ENCODE measurements around the gene SYT1. TPM values are rescaled to one million over a fixed set of nuclear protein-coding genes. Genes with fewer than 3 reads are reported as not detected.

SYT1 gene
- total and polyA plus RNA-seq, 2 of the 8 experiments (the other 6 are each of a cell fraction or from before 2014, with no cell fraction given): 11.0 to 34.6 TPM

DNA sequence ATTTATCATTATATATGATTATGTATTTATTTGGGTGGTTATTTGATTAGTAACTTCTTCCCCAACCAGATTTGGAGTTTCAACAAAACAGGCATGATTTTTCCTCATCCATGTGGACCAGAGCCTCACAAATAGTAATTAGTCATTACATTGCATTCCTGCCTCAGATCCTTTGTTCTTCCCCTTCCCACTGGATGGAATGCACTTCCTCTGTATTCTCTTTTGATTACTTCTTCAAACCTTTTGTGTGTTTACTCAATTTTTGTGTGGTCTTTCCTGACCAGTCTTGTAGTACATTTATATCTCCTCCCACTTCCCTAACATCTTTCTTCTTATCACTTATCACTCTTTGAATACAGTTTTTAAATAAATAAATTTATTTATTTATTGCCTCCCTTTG is 15.5 kb downstream of the SYT1 start:
- Histone ChIP-seq H3K9me3 (ENCODE audit: insufficient read depth in 2 of 2, low read depth in 1 of 2, low read length in 1 of 2) (no peaks in the 10 kb centered on the region), H3K36me3 (ENCODE audit: control insufficient read depth in 2 of 4, insufficient read depth in 4 of 4, low read length in 3 of 4) (no peaks in the 10 kb centered on the region; a peak in 1 of 8 replicates), H3K27ac (ENCODE audit: low read depth, low read length) (no peak overlapping the region), H3K9ac (replicated peaks in 1 of 4; ENCODE audit: extremely low read depth in 1 of 4, low read depth in 3 of 4, low read length in 3 of 4) (no peak overlapping the region), H3K79me1 (ENCODE audit: low read depth, low read length) (no peaks in the 10 kb centered on the region; the same call in 1 of the 2 replicates), H3K4me3 (ENCODE audit: extremely low read depth in 1 of 4, insufficient read depth in 2 of 4, low read depth in 3 of 4, low read length in 4 of 4) (no peak overlapping the region; a peak in 1 of 8 replicates), H2BK12ac (ENCODE audit: low read depth, low read length) (no peak overlapping the region), H2BK20ac (ENCODE audit: low read length) (no peak overlapping the region), H4K8ac (ENCODE audit: extremely low read depth, insufficient read depth, low read length) (no peak overlapping the region), H3K14ac (ENCODE audit: insufficient read length) (no peak overlapping the region), H3K4me2 (ENCODE audit: insufficient read depth in 1 of 2, low read depth in 2 of 2, low read length in 2 of 2) (0 out of 4 replicates have a peak overlapping the region, but pooled peaks of 1 of the 2 experiments have one; percentile 9), H3K27me3 (replicated peaks in 1 of 4; ENCODE audit: control insufficient read depth in 3 of 4, extremely low read depth in 1 of 4, insufficient read depth in 3 of 4, low read length in 3 of 4) (no peaks in the 10 kb centered on the region), H4K91ac (replicated peaks; ENCODE audit: insufficient read length, low read length) (no peak overlapping the region), H3K56ac (replicated peaks; ENCODE audit: insufficient read length, low read depth, low read length) (no peak overlapping the region), H2BK15ac (ENCODE audit: low read length) (no peak overlapping the region), H3K4me1 (replicated peaks in 1 of 4; ENCODE audit: control insufficient read depth in 3 of 4, insufficient read depth in 4 of 4, low read length in 3 of 4) (peaks cover 0 to 4% (median 3%) of the 10 kb centered on the region in 4 experiments; a peak in 3 of 7 replicates), H3K23me2 (ENCODE audit: low read depth, low read length) (no peaks in the 10 kb centered on the region), H3K4ac (replicated peaks; ENCODE audit: insufficient read length, low read depth, low read length) (no peak overlapping the region), H4K20me1 (replicated peaks in 1 of 2; ENCODE audit: control insufficient read depth in 1 of 2, insufficient read depth in 2 of 2, low read length in 2 of 2) (peaks cover 0 to 2% of the 10 kb centered on the region in 2 experiments), H3K23ac (ENCODE audit: insufficient read length) (no peak overlapping the region), H3K18ac (ENCODE audit: extremely low read depth, low read length) (no peak overlapping the region), H2AFZ (ENCODE audit: low read length) (no peak overlapping the region), H4K5ac (ENCODE audit: insufficient read length, low read depth, low read length) (no peak overlapping the region), H2BK120ac (replicated peaks; ENCODE audit: low read depth, low read length) (no peak overlapping the region), H2BK5ac (ENCODE audit: low read depth, low read length) (no peak overlapping the region), H3K79me2 (ENCODE audit: control insufficient read depth in 1 of 2, insufficient read depth in 2 of 2, low read length in 2 of 2) (peaks cover 0 to 48% of the 10 kb centered on the region in 2 experiments; a peak in 2 of 4 replicates), H2AK5ac (ENCODE audit: low read depth, low read length) (no peak overlapping the region)
- DNase-seq (ENCODE audit: low read depth in 1 of 2, low spot score in 2 of 2): no peak
- CTCF ChIA-PET (ENCODE audit: partially characterized antibody): interaction anchor here (0.9 kb wide), 1 partner anchor 14 kb away, joined by 3 read pairs; no protein-coding TSS in a partner anchor
- peak; percentile 36 for FAIRE-seq
- POLR2A ChIA-PET (ENCODE audit: partially characterized antibody): interaction anchor here (0.8 kb wide), 1 partner anchor 16 kb away, joined by 4 read pairs; no protein-coding TSS in a partner anchor
- TF ChIP-seq RBBP5 (IDR thresholded peaks at IDR 0.05; ENCODE audit: borderline replicate concordance, low read depth, low read length): no peak
- TF ChIP-seq EP300 (IDR thresholded peaks at IDR 0.05; ENCODE audit: borderline replicate concordance in 1 of 2, low read depth in 2 of 2, low read length in 2 of 2): no peak
- TF ChIP-seq BCL11A (IDR thresholded peaks at IDR 0.05; ENCODE audit: low read depth in 2 of 2, low read length in 2 of 2): no peak
- TF ChIP-seq, protein P1, sequence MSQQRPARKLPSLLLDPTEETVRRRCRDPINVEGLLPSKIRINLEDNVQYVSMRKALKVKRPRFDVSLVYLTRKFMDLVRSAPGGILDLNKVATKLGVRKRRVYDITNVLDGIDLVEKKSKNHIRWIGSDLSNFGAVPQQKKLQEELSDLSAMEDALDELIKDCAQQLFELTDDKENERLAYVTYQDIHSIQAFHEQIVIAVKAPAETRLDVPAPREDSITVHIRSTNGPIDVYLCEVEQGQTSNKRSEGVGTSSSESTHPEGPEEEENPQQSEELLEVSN (IDR thresholded peaks at IDR 0.05): no peak
- peak; percentile 21; the same call in 1 of the 2 replicates for TF ChIP-seq JUND (IDR thresholded peaks at IDR 0.05; ENCODE audit: low read length)
- no peak for TF ChIP-seq TAF7 (optimal IDR thresholded peaks at IDR 0.05; ENCODE audit: borderline replicate concordance, low read depth, low read length)
- TF ChIP-seq SP4 (IDR thresholded peaks at IDR 0.05; ENCODE audit: low read length): no peak
- peak; percentile 79 for TF ChIP-seq TEAD4 (IDR thresholded peaks at IDR 0.05; ENCODE audit: low read depth, low read length)
- 0 out of 2 replicates have a peak, but pooled peaks have one; percentile 15 for TF ChIP-seq SP1 (IDR thresholded peaks at IDR 0.05; ENCODE audit: low read depth, low read length)
- no peak for TF ChIP-seq HDAC6 (IDR thresholded peaks at IDR 0.05; ENCODE audit: low read depth, low read length)
- TF ChIP-seq CTBP2 (IDR thresholded peaks at IDR 0.05; ENCODE audit: borderline replicate concordance, insufficient read depth, insufficient read length, low read length): no peak
- TF ChIP-seq CBX8 (IDR thresholded peaks at IDR 0.05; ENCODE audit: borderline replicate concordance, low read depth, low read length): no peak

Measured in H1 (cell line).